Stimulated activated effector memory CD8-positive, alpha-beta T cell treated with anti-CD3 and anti-CD28 coated beads, Interleukin-12 subunit alpha, Interleukin-12 subunit beta, amount 100 ng/mL, for 72 hours (primary cell): Measurements from ENCODE around the gene GRHPR.
"Not testable (repeated sequence)": the region's sequence is repeated elsewhere in the genome, so short reads cannot be mapped to it uniquely, and the experiment has no call there.

Source experiments
- ATAC-seq: fragments of 150-1000 bp; cut with Tn5 transposase; 2 replicates; pipeline ENCODE4 v1.10.0; 2021
- DNase-seq, 2 donors: peaks; one replicate each; pipeline ENCODE4 v3.0.0; 2021 to 2022; ENCODE audit warnings: low spot score in 2 of 2
- H3K27ac Mint-ChIP-seq: one replicate; pipeline ENCODE4 v1.8.0; 2022; ENCODE audit warnings: mild to moderate bottlenecking, mixed read lengths
- H3K36me3 Mint-ChIP-seq: one replicate; pipeline ENCODE4 v1.8.0; 2022; ENCODE audit warnings: mild to moderate bottlenecking, mixed read lengths
- H3K4me1 Mint-ChIP-seq: one replicate; pipeline ENCODE4 v1.8.0; 2022; ENCODE audit warnings: mixed read lengths
- H3K4me3 Mint-ChIP-seq: one replicate; pipeline ENCODE4 v1.8.0; 2022; ENCODE audit warnings: mild to moderate bottlenecking, mixed read lengths
- H3K9me3 Mint-ChIP-seq: one replicate; pipeline ENCODE4 v1.8.0; 2022; ENCODE audit warnings: mixed read lengths

GRHPR gene

GRCh38 chr9:37466037-37466709 is 43.7 kb downstream of the GRHPR start:
- ATAC-seq (peak; percentile 1), DNase-seq (peak; percentile 12 to 66)
- H3K4me3 Mint-ChIP-seq = peak overlapping the region; percentile 94
- H3K36me3 Mint-ChIP-seq = peaks cover 40% of the 10 kb centered on the region
- peaks cover 27% of the 10 kb centered on the region for H3K4me1 Mint-ChIP-seq
- H3K27ac Mint-ChIP-seq = peak overlapping the region; percentile 97
- H3K9me3 Mint-ChIP-seq = no peaks in the 10 kb centered on the region

GRCh38 chr9:37467530-37467929 is 45.0 kb downstream of the GRHPR start:
- not testable (repeated sequence) for DNase-seq, ATAC-seq, H3K4me3 Mint-ChIP-seq, H3K9me3 Mint-ChIP-seq, H3K27ac Mint-ChIP-seq
- Mint-ChIP-seq H3K4me1 (peaks cover 30% of the 10 kb centered on the region), H3K36me3 (peaks cover 37% of the 10 kb centered on the region)

DNA sequence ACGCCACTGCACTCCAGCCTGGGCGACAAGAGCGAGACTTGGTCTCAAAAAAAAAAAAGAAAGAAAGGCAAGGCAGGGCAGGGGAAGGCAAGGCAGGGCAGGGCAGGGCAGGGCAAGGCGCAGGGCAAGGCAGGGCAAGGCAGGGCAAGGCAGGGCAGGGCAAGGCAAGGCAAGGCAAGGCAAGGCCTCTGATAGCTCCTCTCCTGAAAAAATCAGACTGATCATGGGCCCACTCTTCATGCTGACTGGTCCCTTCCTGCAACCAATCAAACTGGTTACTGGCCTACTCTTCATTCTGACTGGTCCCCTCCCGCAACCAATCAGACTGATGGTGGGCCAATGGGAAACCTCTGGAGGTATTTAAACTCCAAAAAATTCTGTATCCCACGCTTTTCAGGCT is 46.1 kb downstream of the GRHPR start:
- no peak for ATAC-seq
- H3K4me3 Mint-ChIP-seq = no peak overlapping the region

DNA sequence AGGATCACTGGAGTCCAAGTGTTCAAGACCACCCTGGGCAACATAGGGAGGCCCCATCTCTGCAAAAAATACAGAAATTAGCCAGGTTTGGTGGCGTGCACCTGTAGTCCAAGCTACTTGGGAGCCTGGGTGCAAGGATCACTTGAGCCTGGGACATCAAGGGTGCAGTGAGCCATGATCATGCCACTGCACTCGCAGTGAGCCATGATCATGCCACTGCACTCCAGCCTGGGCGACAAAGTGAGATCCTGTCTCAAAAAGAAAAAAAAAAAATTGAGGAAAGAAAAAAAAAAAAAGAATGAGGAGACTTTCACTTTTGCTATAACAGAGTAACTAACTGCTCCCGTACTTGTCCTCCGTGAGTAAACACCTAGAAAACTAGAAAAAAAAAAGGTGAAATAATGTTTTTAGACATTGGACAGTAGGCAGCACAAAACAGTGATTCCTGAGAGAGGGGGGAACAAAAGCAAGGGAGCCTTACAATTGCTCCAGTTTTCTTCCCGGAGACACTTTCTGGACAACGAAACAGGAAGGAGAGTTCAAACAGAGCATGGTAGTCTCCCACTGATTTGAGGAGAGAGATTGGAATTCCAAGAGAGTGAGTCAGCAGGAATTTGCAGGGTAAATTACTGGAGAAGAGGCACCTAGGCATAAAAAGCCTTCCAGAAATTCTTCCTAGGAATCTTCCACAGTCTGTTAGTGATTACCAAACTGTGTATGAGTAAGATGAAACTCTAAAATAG is 49.6 kb downstream of the GRHPR start:
- Mint-ChIP-seq H3K9me3 (peaks cover 4% of the 10 kb centered on the region), H3K4me1 (peaks cover 8% of the 10 kb centered on the region), H3K27ac (peak overlapping the region; percentile 63), H3K36me3 (no peaks in the 10 kb centered on the region), H3K4me3 (peak overlapping the region; percentile 47)
- ATAC-seq (no peak), DNase-seq (no peak)

More for the DNA sequence above, 46.1 kb downstream of the GRHPR start:
- H3K4me1 Mint-ChIP-seq = peaks cover 19% of the 10 kb centered on the region
- H3K27ac Mint-ChIP-seq = no peak overlapping the region
- no peak for DNase-seq
- no peaks in the 10 kb centered on the region for H3K9me3 Mint-ChIP-seq
- peaks cover 26% of the 10 kb centered on the region for H3K36me3 Mint-ChIP-seq

DNA sequence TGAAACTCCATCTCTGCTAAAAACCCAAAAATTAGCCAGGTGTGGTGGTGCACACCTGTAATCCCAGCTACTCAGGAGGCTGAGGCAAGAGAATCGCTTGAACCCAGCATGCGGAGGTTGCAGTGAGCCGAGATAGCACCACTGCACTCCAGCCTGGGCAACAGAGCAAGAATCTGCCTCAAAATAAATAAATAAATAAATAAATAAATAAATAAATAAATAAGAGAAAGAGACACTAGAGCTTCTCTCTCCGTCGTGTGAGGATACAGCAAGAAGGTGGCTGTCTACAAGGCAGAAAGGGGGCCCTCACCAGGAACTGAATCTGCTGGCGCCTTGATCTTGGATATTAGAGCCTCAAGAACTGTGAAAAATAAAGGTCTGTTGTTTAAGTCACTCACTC is 51.5 kb downstream of the GRHPR start:
- H3K36me3 Mint-ChIP-seq, H3K9me3 Mint-ChIP-seq, H3K4me3 Mint-ChIP-seq, DNase-seq, H3K4me1 Mint-ChIP-seq, H3K27ac Mint-ChIP-seq, ATAC-seq: not testable (repeated sequence)

DNA sequence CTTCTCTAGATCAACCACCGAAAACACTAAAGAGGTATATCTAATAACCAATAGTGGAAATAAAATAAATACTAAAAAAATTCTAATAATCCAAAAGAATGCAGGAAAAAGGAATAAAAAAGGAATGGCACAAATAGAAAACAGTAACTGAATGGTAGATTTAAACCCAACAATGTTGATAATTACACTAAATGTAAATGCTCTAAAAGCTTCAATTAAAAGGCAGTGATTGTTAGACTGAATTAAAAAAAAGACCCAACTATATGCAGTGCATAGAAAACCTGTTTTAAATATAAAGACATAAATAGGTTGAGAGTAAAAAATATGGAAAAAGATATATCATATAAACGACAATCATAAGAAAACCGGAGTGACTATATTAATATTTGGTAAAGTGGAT is 51.9 kb downstream of the GRHPR start:
- H3K4me1 Mint-ChIP-seq = peaks cover 8% of the 10 kb centered on the region
- H3K36me3 Mint-ChIP-seq = no peaks in the 10 kb centered on the region
- H3K27ac Mint-ChIP-seq = no peak overlapping the region
- ATAC-seq = no peak
- no peak for DNase-seq
- no peak overlapping the region for H3K4me3 Mint-ChIP-seq
- H3K9me3 Mint-ChIP-seq = peaks cover 4% of the 10 kb centered on the region

GRCh38 chr9:37476930-37477329 is 54.4 kb downstream of the GRHPR start:
- no peaks in the 10 kb centered on the region for H3K36me3 Mint-ChIP-seq
- H3K4me1 Mint-ChIP-seq = peaks cover 5% of the 10 kb centered on the region
- H3K27ac Mint-ChIP-seq = no peak overlapping the region
- ATAC-seq = no peak
- DNase-seq = no peak
- H3K9me3 Mint-ChIP-seq = peaks cover 4% of the 10 kb centered on the region
- no peak overlapping the region for H3K4me3 Mint-ChIP-seq

DNA sequence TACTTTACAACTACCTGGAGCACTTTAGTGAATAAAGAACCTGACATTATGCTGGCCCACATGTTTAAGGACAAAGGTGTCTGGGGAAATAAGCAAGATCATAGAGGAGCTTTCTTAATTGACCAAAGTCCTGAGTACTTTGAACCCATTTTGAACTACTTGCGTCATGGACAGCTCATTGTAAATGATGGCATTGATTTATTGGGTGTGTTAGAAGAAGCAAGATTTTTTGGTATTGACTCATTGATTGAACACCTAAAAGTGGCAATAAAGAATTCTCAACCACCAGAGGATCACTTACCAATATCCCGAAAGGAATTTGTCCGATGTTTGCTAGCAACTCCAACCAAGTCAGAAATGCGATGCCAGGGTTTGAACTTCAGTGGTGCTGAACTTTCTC is 54.9 kb downstream of the GRHPR start:
- not testable (repeated sequence) for H3K9me3 Mint-ChIP-seq, H3K27ac Mint-ChIP-seq, DNase-seq, H3K4me1 Mint-ChIP-seq, ATAC-seq, H3K36me3 Mint-ChIP-seq, H3K4me3 Mint-ChIP-seq

GRCh38 chr9:37477987-37478619 is 55.6 kb downstream of the GRHPR start:
- H3K9me3 Mint-ChIP-seq, H3K4me1 Mint-ChIP-seq, ATAC-seq, H3K27ac Mint-ChIP-seq, DNase-seq, H3K36me3 Mint-ChIP-seq, H3K4me3 Mint-ChIP-seq: not testable (repeated sequence)

DNA sequence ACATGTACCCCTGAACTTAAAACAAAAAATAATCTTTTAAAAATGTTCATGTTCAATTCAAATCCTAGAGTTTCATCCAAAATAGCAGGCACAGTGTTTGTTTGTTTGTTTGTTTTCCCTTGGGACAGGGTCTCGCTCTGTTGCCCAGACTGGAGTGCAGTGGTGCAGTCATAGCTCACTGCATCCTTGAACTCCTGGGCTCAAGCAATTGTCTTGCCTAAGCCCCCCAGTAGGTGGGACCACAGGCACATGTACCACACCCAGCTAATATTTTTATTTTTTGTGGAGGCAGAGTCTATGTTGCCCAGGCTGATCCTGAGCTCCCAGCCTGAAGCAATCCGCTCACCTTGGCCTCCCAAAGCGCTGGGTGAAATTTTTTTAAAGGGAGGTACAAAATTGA is 58.3 kb downstream of the GRHPR start:
- DNase-seq = no peak
- Mint-ChIP-seq H3K4me1 (peaks cover 10% of the 10 kb centered on the region), H3K36me3 (no peaks in the 10 kb centered on the region), H3K9me3 (no peaks in the 10 kb centered on the region), H3K4me3 (no peak overlapping the region), H3K27ac (no peak overlapping the region)
- ATAC-seq = no peak

DNA sequence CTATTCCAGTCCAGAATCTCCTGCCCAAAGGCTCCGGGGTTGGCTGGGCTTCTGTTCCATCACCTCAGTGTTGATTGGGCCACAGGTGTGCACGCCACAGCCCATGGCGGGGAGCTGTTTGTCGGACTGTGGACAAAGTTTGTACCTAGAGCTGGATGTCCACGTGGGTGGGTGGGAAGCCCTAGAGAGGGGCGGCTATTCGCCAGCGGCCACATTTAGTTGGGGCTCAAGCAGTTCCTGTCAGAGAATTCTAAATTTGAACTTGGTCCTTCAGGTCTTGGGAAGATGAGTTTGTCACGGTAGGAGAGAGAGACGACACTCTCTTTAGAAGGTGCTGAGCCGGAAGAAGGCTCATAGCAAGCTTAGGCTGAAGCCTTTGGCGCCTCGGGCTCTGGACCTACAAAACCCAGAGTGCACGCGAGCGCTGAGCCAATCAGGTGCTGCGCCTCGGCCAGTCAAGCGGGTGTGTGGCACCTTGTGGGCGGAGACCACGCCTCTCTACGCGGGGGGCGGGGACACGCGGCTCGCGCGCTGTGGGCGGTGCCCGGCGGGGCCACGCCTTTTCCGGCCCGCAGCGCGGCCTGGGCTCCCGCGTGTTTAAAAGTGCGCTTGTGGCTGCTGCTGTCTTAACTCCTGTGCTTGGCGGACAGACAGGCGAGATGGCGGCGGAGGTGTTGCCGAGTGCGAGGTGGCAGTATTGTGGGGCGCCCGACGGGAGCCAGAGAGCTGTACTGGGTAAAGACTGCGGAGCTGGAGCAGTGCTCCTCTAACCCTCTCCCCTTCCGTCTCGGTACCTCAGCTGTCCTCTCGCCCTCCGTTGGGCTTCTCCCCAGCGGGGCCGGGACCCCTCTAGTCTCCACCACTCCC is 63.1 kb downstream of the GRHPR start, which contains the start of gene POLR1E:
TSS of gene POLR1E (plus strand) at position 560 of the 867 bp plus-strand sequence. CDS start at position 660, 100 bp downstream.
- Mint-ChIP-seq H3K4me1 (peaks cover 41% of the 10 kb centered on the region), H3K4me3 (peak within 1 kb of the TSS; percentile 92), H3K36me3 (peaks cover 40% of the 10 kb centered on the region), H3K9me3 (no peaks in the 10 kb centered on the region), H3K27ac (peak within 1 kb of the TSS; percentile 94)
- peak; percentile 98 for ATAC-seq
- DNase-seq = peak; percentile 98

- peak overlapping the region; percentile 94 for H3K27ac Mint-ChIP-seq
- ATAC-seq (no peak), DNase-seq (no peak)
- peak overlapping the region; percentile 92 for H3K4me3 Mint-ChIP-seq
- H3K9me3 Mint-ChIP-seq = no peaks in the 10 kb centered on the region
- H3K36me3 Mint-ChIP-seq = peaks cover 46% of the 10 kb centered on the region
- peaks cover 42% of the 10 kb centered on the region for H3K4me1 Mint-ChIP-seq
These were observed 63.7 kb downstream of the GRHPR start for GRCh38 chr9:37486256-37486615.
